ENCODE measurements around the gene CDC14A. TPM values are rescaled to one million over a fixed set of nuclear protein-coding genes. Genes with fewer than 3 reads are reported as not detected.

CDC14A gene
- total RNA-seq, 6 experiments from 2014 or later = 2.4 to 5.1 (median 3.0) TPM

DNA sequence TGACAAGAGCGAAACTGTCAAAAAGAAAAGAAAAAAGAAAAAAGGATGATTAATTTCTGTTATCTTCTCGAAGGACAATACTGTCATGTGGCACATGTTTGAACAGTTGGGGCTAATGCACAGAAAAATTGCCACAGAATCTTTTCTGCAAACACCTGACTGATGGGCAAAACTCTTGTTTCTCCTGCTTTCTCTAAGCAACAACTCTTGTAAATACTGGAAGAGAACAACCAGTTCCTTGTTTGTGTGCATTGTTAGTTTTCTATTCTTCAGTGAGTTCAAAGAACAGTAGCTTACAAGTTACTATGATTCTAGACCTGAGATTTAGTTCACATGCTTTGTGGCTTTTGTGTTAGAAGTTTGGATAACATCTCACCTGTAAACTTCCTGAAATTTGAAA lies 60.7 kb downstream of the CDC14A start:
- no peak overlapping the region for H3K4me3 Mint-ChIP-seq
- no peaks in the 10 kb centered on the region for H3K36me3 Mint-ChIP-seq (ENCODE audit: low read depth)
- H3K27me3 Mint-ChIP-seq (ENCODE audit: insufficient read depth) = no peaks in the 10 kb centered on the region
- H3K9me3 Mint-ChIP-seq = no peaks in the 10 kb centered on the region
- DNase-seq = no peak
- TF ChIP-seq, protein P1, sequence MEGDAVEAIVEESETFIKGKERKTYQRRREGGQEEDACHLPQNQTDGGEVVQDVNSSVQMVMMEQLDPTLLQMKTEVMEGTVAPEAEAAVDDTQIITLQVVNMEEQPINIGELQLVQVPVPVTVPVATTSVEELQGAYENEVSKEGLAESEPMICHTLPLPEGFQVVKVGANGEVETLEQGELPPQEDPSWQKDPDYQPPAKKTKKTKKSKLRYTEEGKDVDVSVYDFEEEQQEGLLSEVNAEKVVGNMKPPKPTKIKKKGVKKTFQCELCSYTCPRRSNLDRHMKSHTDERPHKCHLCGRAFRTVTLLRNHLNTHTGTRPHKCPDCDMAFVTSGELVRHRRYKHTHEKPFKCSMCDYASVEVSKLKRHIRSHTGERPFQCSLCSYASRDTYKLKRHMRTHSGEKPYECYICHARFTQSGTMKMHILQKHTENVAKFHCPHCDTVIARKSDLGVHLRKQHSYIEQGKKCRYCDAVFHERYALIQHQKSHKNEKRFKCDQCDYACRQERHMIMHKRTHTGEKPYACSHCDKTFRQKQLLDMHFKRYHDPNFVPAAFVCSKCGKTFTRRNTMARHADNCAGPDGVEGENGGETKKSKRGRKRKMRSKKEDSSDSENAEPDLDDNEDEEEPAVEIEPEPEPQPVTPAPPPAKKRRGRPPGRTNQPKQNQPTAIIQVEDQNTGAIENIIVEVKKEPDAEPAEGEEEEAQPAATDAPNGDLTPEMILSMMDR (IDR thresholded peaks at IDR 0.05) = no peak
- H3K27ac Mint-ChIP-seq = no peak overlapping the region
- H3K4me1 Mint-ChIP-seq (ENCODE audit: low read depth) = no peaks in the 10 kb centered on the region

DNA sequence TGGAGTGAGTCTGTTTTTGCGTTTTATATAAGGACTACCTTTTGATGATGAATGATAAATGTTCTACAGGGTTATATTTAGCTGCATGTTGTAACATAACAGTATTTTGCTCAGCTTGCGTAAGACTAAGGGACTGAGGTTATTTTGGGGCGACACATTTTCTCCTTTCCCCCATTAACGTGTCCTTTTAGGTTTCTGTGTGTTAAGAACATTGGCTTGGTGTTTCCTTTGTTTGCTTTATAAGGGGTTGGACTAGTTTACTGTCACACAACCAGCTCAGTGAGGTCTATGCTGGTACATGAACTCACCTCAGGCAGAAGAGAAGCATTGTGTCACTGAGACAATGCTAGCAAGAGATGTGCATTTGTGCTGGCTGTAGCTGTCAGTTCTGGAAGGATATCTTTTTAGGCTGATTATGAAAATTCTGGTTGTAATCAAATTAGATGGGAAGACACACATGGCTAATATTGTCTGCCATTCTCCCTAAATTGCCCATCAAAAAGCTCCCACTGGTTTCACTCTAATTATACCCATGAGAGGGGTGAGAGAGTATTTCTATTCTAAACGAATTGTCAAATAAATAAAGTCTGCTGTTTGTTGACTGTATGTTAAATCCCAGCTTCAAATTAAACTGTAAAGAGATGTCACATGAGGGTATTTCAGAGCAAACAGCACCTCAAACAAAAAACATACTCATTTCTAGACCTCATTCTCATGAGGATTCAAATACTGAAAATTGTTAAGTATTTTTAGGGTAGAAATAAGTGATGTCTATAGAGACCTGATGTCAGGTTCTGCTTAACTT lies 62.6 kb downstream of the CDC14A start:
- H3K4me3 Mint-ChIP-seq = no peak overlapping the region
- H3K9me3 Mint-ChIP-seq = no peaks in the 10 kb centered on the region
- H3K4me1 Mint-ChIP-seq (ENCODE audit: low read depth) = no peaks in the 10 kb centered on the region
- TF ChIP-seq, protein P1 (IDR thresholded peaks at IDR 0.05) = no peak
- no peak overlapping the region for H3K27ac Mint-ChIP-seq
- no peaks in the 10 kb centered on the region for H3K27me3 Mint-ChIP-seq (ENCODE audit: insufficient read depth)
- H3K36me3 Mint-ChIP-seq (ENCODE audit: low read depth) = no peaks in the 10 kb centered on the region
- DNase-seq = no peak

DNA sequence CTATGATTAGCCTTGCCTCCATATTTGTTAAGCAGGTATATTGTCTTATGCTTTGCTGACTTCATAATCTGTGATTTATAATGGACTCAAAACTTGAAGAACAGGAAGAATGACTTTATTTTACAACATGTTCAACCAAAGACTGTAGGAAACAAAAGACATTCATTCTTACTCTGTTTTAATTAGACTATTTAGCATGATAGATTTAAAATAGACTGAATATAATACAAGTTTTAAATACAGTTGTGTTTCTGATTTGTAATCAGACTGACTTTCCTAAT lies 63.1 kb downstream of the CDC14A start:
- no peak for DNase-seq
- H3K27ac Mint-ChIP-seq = no peak overlapping the region
- no peaks in the 10 kb centered on the region for H3K36me3 Mint-ChIP-seq (ENCODE audit: low read depth)
- no peaks in the 10 kb centered on the region for H3K9me3 Mint-ChIP-seq
- H3K27me3 Mint-ChIP-seq (ENCODE audit: insufficient read depth) = no peaks in the 10 kb centered on the region
- TF ChIP-seq, protein P1 (IDR thresholded peaks at IDR 0.05) = no peak
- H3K4me1 Mint-ChIP-seq (ENCODE audit: low read depth) = no peaks in the 10 kb centered on the region
- H3K4me3 Mint-ChIP-seq = no peak overlapping the region

DNA sequence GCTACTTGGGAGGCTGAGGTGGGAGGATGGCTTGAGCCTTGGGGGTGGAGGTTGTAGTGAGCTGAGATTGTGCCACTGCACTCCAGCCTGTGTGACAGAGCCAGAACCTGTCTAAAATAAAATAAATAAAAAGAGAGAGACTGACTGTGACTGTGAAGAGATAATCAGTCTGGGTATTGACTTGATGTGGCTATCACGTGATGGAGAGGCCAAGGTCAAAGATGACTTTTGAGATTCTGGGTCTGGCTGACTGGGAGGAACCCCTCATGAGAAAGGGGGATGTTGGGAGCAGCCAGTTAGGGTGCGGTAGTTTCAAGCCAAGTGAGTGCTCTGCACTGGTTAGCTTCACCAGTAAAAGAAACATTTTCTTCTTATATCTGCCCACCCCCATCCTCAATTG lies 66.8 kb downstream of the CDC14A start:
- Mint-ChIP-seq H3K27me3 (ENCODE audit: insufficient read depth) (no peaks in the 10 kb centered on the region), H3K4me3 (no peak overlapping the region), H3K4me1 (ENCODE audit: low read depth) (no peaks in the 10 kb centered on the region), H3K9me3 (no peaks in the 10 kb centered on the region), H3K36me3 (ENCODE audit: low read depth) (no peaks in the 10 kb centered on the region), H3K27ac (no peak overlapping the region)
- TF ChIP-seq, protein P1 (IDR thresholded peaks at IDR 0.05) = no peak
- DNase-seq = no peak

DNA sequence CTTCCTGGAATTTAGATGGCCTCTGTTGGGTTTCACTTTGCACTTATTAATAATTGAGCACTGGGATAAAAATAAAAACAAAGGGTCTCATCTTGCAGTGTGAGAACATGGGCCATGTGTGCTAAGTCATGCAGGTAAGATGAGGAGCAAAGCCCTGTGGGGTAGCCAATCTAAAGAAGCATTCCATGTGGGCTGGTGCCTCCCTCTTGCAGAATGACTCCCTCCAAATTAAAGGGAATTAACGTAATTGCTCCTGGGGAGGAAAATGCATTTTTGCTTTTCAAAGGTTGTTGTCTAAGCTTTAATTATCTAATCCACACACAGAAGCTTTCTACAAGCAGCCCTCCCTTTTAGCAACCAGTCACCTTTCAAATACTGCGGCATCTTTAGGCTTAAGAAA lies 69.8 kb downstream of the CDC14A start:
- TF ChIP-seq, protein P1 (IDR thresholded peaks at IDR 0.05) = no peak
- H3K36me3 Mint-ChIP-seq (ENCODE audit: low read depth) = no peaks in the 10 kb centered on the region
- no peaks in the 10 kb centered on the region; the same call in 1 of the 2 replicates for H3K27me3 Mint-ChIP-seq (ENCODE audit: insufficient read depth)
- no peak for DNase-seq
- H3K4me3 Mint-ChIP-seq = no peak overlapping the region
- H3K27ac Mint-ChIP-seq = no peak overlapping the region
- no peaks in the 10 kb centered on the region for H3K4me1 Mint-ChIP-seq (ENCODE audit: low read depth)
- H3K9me3 Mint-ChIP-seq = no peaks in the 10 kb centered on the region
